Motor neuron (in vitro differentiated cells): ENCODE data around the gene TM9SF3. TPM values are rescaled to one million over a fixed set of nuclear protein-coding genes. Genes with fewer than 3 reads are reported as not detected.

Experiments
- total RNA-seq, 8 experiments: library from RNA; unstranded; fragments of 300-600 nt; gene quantifications; 2 replicates each; pipeline versions ENCODE4 v1.2.3 to v1.2.4, GENCODE V29; 2022

The TM9SF3 gene
- total RNA-seq, 8 experiments from 2014 or later, result 50.2 to 116 (median 64.7) TPM

Other genes starting within 250 kb of the TM9SF3 start
- under 1 TPM in 7 of 8 experiments, not detected in 1; 0.09 to 0.65 (median 0.21) TPM for gene OPALIN, start 228.0 kb downstream of the TM9SF3 start, total RNA-seq
- gene TLL2, start 73.1 kb downstream of the TM9SF3 start, total RNA-seq, result 10 to 100 TPM in 1 of 8 experiments, 1 to 10 TPM in 7; 1.1 to 20.4 (median 2.2) TPM
- 10 to 100 TPM in 1 of 8 experiments, 1 to 10 TPM in 4, under 1 TPM in 3; 0.23 to 11.8 (median 3.3) TPM for gene PIK3AP1, start 133.5 kb upstream of the TM9SF3 start, total RNA-seq
- gene LCOR, start 245.3 kb upstream of the TM9SF3 start, total RNA-seq, result 10 to 100 TPM; 11.0 to 62.7 (median 44.4) TPM